Measurements from ENCODE around the gene PTPRT. TPM values are rescaled to one million over a fixed set of nuclear protein-coding genes. Genes with fewer than 3 reads are reported as not detected.
A peak's percentile ranks its signal among the peaks of the same experiment; 100 is the strongest.

Gene PTPRT
- total RNA-seq, 6 experiments from 2014 or later: not detected

- H3K4me1 Mint-ChIP-seq (ENCODE audit: low read depth): no peaks in the 10 kb centered on the region
- peaks cover 53% of the 10 kb centered on the region for H3K9me3 Mint-ChIP-seq
- TF ChIP-seq CTCF (IDR thresholded peaks at IDR 0.05): peak; percentile 61
- peaks cover 2% of the 10 kb centered on the region for H3K27me3 Mint-ChIP-seq (ENCODE audit: insufficient read depth)
- H3K4me3 Mint-ChIP-seq: no peak overlapping the region
- no peak overlapping the region for H3K27ac Mint-ChIP-seq
- no peaks in the 10 kb centered on the region for H3K36me3 Mint-ChIP-seq (ENCODE audit: low read depth)
- no peak for DNase-seq
Observed at GRCh38 chr20:42530855-42531448, 658.8 kb downstream of the PTPRT start.

GRCh38 chr20:42530191-42530590 lies 659.5 kb downstream of the PTPRT start:
- H3K27ac Mint-ChIP-seq: no peak overlapping the region

GRCh38 chr20:42524058-42524457 lies 665.6 kb downstream of the PTPRT start:
- DNase-seq: no peak
- no peaks in the 10 kb centered on the region for H3K36me3 Mint-ChIP-seq (ENCODE audit: low read depth)
- peaks cover 40% of the 10 kb centered on the region for H3K9me3 Mint-ChIP-seq
- no peak overlapping the region for H3K27ac Mint-ChIP-seq
- no peaks in the 10 kb centered on the region for H3K27me3 Mint-ChIP-seq (ENCODE audit: insufficient read depth)
- H3K4me1 Mint-ChIP-seq (ENCODE audit: low read depth): no peaks in the 10 kb centered on the region
- TF ChIP-seq CTCF (IDR thresholded peaks at IDR 0.05): no peak
- H3K4me3 Mint-ChIP-seq: no peak overlapping the region

More at GRCh38 chr20:42530191-42530590, 659.5 kb downstream of the PTPRT start:
- no peak for DNase-seq
- Mint-ChIP-seq H3K9me3 (peaks cover 58% of the 10 kb centered on the region), H3K4me1 (ENCODE audit: low read depth) (no peaks in the 10 kb centered on the region), H3K4me3 (no peak overlapping the region), H3K36me3 (ENCODE audit: low read depth) (no peaks in the 10 kb centered on the region), H3K27me3 (ENCODE audit: insufficient read depth) (peaks cover 2% of the 10 kb centered on the region)
- no peak for TF ChIP-seq CTCF (IDR thresholded peaks at IDR 0.05)

GRCh38 chr20:42516692-42517091 lies 673.0 kb downstream of the PTPRT start:
- H3K4me1 Mint-ChIP-seq (ENCODE audit: low read depth): no peaks in the 10 kb centered on the region

GRCh38 chr20:42510686-42511085 lies 679.0 kb downstream of the PTPRT start:
- Mint-ChIP-seq H3K36me3 (ENCODE audit: low read depth) (no peaks in the 10 kb centered on the region), H3K27me3 (ENCODE audit: insufficient read depth) (no peaks in the 10 kb centered on the region), H3K27ac (no peak overlapping the region), H3K9me3 (peaks cover 16% of the 10 kb centered on the region), H3K4me1 (ENCODE audit: low read depth) (no peaks in the 10 kb centered on the region), H3K4me3 (no peak overlapping the region)
- DNase-seq: no peak
- TF ChIP-seq CTCF (IDR thresholded peaks at IDR 0.05): no peak

More at GRCh38 chr20:42516692-42517091, 673.0 kb downstream of the PTPRT start:
- DNase-seq: no peak
- TF ChIP-seq CTCF (IDR thresholded peaks at IDR 0.05): no peak
- Mint-ChIP-seq H3K27me3 (ENCODE audit: insufficient read depth) (no peaks in the 10 kb centered on the region), H3K9me3 (peaks cover 10% of the 10 kb centered on the region), H3K27ac (no peak overlapping the region), H3K36me3 (ENCODE audit: low read depth) (no peaks in the 10 kb centered on the region), H3K4me3 (no peak overlapping the region)
